ENCODE measurements around the gene RELT.

The RELT gene

GRCh38 chr11:73412308-73412707 lies 36.1 kb downstream of the RELT start:
- H3K27ac ChIP-seq = no peak overlapping the region
- DNase-seq (ENCODE audit: low read depth, low spot score) = no peak

GRCh38 chr11:73413256-73413655 lies 37.1 kb downstream of the RELT start:
- Histone ChIP-seq H3K36me3 (ENCODE audit: insufficient read depth, low read length) (peaks cover 20% of the 10 kb centered on the region; the same call in 1 of the 2 replicates), H3K9ac (ENCODE audit: insufficient read length) (no peak overlapping the region), H3K27ac (no peak overlapping the region), H3K4me3 (no peak overlapping the region), H3K9me3 (ENCODE audit: low read depth, low read length) (no peaks in the 10 kb centered on the region)
- no peak for DNase-seq (ENCODE audit: low read depth, low spot score)
- no peak for TF ChIP-seq POLR2AphosphoS5 (IDR thresholded peaks at IDR 0.05; ENCODE audit: borderline replicate concordance, low read depth, low read length)
- no peak for TF ChIP-seq EZH2 (IDR thresholded peaks at IDR 0.05)
- TF ChIP-seq FOXP2 (optimal IDR thresholded peaks at IDR 0.05; ENCODE audit: control extremely low read depth, extremely low read length, insufficient read depth) = no peak

More at GRCh38 chr11:73412308-73412707, 36.1 kb downstream of the RELT start:
- Histone ChIP-seq H3K4me3 (no peak overlapping the region), H3K9ac (ENCODE audit: insufficient read length) (no peak overlapping the region), H3K9me3 (ENCODE audit: low read depth, low read length) (no peaks in the 10 kb centered on the region), H3K36me3 (ENCODE audit: insufficient read depth, low read length) (peaks cover 14% of the 10 kb centered on the region; the same call in 1 of the 2 replicates)
- no peak for TF ChIP-seq POLR2AphosphoS5 (IDR thresholded peaks at IDR 0.05; ENCODE audit: borderline replicate concordance, low read depth, low read length)

DNA sequence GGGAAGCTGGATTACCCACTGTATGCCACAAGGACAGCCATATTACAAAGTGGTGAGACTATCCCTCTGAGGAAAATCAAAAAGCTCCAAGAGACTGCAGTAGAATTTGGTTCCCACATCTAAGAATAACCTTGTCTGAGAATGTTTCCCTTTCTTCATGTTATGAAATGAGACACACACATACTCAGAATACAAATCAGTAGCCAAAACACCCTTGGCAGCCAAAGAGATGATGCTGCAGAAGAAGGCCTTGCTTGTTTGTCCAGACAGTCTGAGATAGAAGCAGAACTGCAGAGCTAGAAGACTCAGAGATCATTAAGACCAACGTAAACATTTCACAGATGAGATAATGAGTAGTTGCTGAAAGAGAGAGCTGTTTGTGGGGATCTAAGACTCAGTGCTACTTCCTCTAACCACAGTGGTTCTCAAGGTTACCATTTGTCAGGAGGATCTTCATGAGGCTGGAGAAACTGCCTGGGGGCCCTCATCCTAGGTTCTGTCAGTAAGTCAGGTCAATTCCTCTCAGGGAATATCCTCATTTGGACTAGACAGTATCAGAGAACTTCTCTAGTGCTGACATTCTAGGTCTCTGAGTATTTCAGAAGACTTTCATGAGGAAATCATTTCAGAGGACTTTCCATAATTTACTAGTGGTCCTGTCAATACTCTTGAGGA lies 38.9 kb downstream of the RELT start:
- Histone ChIP-seq H3K27ac (peak overlapping the region; percentile 55; the same call in 1 of the 2 replicates), H3K9me3 (ENCODE audit: low read depth, low read length) (no peaks in the 10 kb centered on the region), H3K9ac (ENCODE audit: insufficient read length) (no peak overlapping the region), H3K36me3 (ENCODE audit: insufficient read depth, low read length) (peaks cover 16% of the 10 kb centered on the region; the same call in 1 of the 2 replicates), H3K4me3 (no peak overlapping the region)
- TF ChIP-seq POLR2AphosphoS5 (IDR thresholded peaks at IDR 0.05; ENCODE audit: borderline replicate concordance, low read depth, low read length) = no peak
- no peak for TF ChIP-seq EZH2 (IDR thresholded peaks at IDR 0.05)
- no peak for TF ChIP-seq FOXP2 (optimal IDR thresholded peaks at IDR 0.05; ENCODE audit: control extremely low read depth, extremely low read length, insufficient read depth)
- DNase-seq (ENCODE audit: low read depth, low spot score) = no peak

- H3K36me3 ChIP-seq (ENCODE audit: insufficient read depth, low read length) = peaks cover 11% of the 10 kb centered on the region; the same call in 1 of the 2 replicates
- no peak overlapping the region for H3K4me3 ChIP-seq
- TF ChIP-seq EZH2 (IDR thresholded peaks at IDR 0.05) (no peak), POLR2AphosphoS5 (IDR thresholded peaks at IDR 0.05; ENCODE audit: borderline replicate concordance, low read depth, low read length) (no peak), FOXP2 (optimal IDR thresholded peaks at IDR 0.05; ENCODE audit: control extremely low read depth, extremely low read length, insufficient read depth) (no peak)
- no peak for DNase-seq (ENCODE audit: low read depth, low spot score)
- H3K9ac ChIP-seq (ENCODE audit: insufficient read length) = no peak overlapping the region
- H3K27ac ChIP-seq = peak overlapping the region; percentile 55
- H3K9me3 ChIP-seq (ENCODE audit: low read depth, low read length) = no peaks in the 10 kb centered on the region
Measured at GRCh38 chr11:73415854-73416615, 39.8 kb downstream of the RELT start.

DNA sequence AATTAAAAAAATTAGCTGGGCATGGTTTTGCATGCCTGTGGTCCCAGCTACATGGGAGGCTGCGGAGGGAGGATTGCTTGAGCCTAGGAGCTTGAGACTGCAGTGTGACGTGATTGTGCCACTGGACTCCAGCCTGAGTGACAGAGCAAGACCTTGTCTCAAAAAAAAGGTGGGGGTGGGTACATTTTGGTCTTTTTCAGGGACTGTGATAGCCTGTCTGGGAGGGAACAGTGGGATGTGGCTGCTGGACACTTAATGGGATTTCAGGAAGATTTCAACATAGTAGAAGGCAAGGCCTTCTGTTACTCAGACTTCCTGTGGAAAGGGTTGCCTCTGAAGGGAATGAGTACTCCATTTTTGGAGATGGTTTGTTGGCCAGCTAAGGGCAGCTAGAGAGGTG lies 40.6 kb downstream of the RELT start:
- Histone ChIP-seq H3K36me3 (ENCODE audit: insufficient read depth, low read length) (peaks cover 10% of the 10 kb centered on the region; the same call in 1 of the 2 replicates), H3K27ac (no peak overlapping the region), H3K9ac (ENCODE audit: insufficient read length) (no peak overlapping the region), H3K4me3 (no peak overlapping the region), H3K9me3 (ENCODE audit: low read depth, low read length) (no peaks in the 10 kb centered on the region)
- no peak for DNase-seq (ENCODE audit: low read depth, low spot score)
- TF ChIP-seq FOXP2 (optimal IDR thresholded peaks at IDR 0.05; ENCODE audit: control extremely low read depth, extremely low read length, insufficient read depth) (no peak), EZH2 (IDR thresholded peaks at IDR 0.05) (no peak), POLR2AphosphoS5 (IDR thresholded peaks at IDR 0.05; ENCODE audit: borderline replicate concordance, low read depth, low read length) (no peak)

GRCh38 chr11:73420136-73420535 lies 43.9 kb downstream of the RELT start:
- Histone ChIP-seq H3K4me3 (no peak overlapping the region), H3K36me3 (ENCODE audit: insufficient read depth, low read length) (peaks cover 10% of the 10 kb centered on the region; the same call in 1 of the 2 replicates), H3K9ac (ENCODE audit: insufficient read length) (no peak overlapping the region), H3K27ac (no peak overlapping the region), H3K9me3 (ENCODE audit: low read depth, low read length) (no peaks in the 10 kb centered on the region)
- TF ChIP-seq FOXP2 (optimal IDR thresholded peaks at IDR 0.05; ENCODE audit: control extremely low read depth, extremely low read length, insufficient read depth) (no peak), POLR2AphosphoS5 (IDR thresholded peaks at IDR 0.05; ENCODE audit: borderline replicate concordance, low read depth, low read length) (no peak), EZH2 (IDR thresholded peaks at IDR 0.05) (no peak)
- no peak for DNase-seq (ENCODE audit: low read depth, low spot score)

- no peak overlapping the region for H3K4me3 ChIP-seq
- DNase-seq (ENCODE audit: low read depth, low spot score) = no peak
- H3K36me3 ChIP-seq (ENCODE audit: insufficient read depth, low read length) = peaks cover 8% of the 10 kb centered on the region; the same call in 1 of the 2 replicates
Measured at GRCh38 chr11:73422886-73423285, 46.7 kb downstream of the RELT start.

GRCh38 chr11:73423506-73423905 lies 47.3 kb downstream of the RELT start:
- DNase-seq (ENCODE audit: low read depth, low spot score) = no peak

More at GRCh38 chr11:73422886-73423285, 46.7 kb downstream of the RELT start:
- H3K27ac ChIP-seq = no peak overlapping the region
- H3K9ac ChIP-seq (ENCODE audit: insufficient read length) = no peak overlapping the region
- H3K9me3 ChIP-seq (ENCODE audit: low read depth, low read length) = no peaks in the 10 kb centered on the region
- TF ChIP-seq POLR2AphosphoS5 (IDR thresholded peaks at IDR 0.05; ENCODE audit: borderline replicate concordance, low read depth, low read length) = no peak
- no peak for TF ChIP-seq FOXP2 (optimal IDR thresholded peaks at IDR 0.05; ENCODE audit: control extremely low read depth, extremely low read length, insufficient read depth)
- no peak for TF ChIP-seq EZH2 (IDR thresholded peaks at IDR 0.05)

More at GRCh38 chr11:73423506-73423905, 47.3 kb downstream of the RELT start:
- TF ChIP-seq FOXP2 (optimal IDR thresholded peaks at IDR 0.05; ENCODE audit: control extremely low read depth, extremely low read length, insufficient read depth) = no peak
- no peak for TF ChIP-seq EZH2 (IDR thresholded peaks at IDR 0.05)
- TF ChIP-seq POLR2AphosphoS5 (IDR thresholded peaks at IDR 0.05; ENCODE audit: borderline replicate concordance, low read depth, low read length) = no peak
- no peak overlapping the region for H3K4me3 ChIP-seq
- no peak overlapping the region for H3K27ac ChIP-seq
- H3K36me3 ChIP-seq (ENCODE audit: insufficient read depth, low read length) = peaks cover 3% of the 10 kb centered on the region; the same call in 1 of the 2 replicates
- no peak overlapping the region for H3K9ac ChIP-seq (ENCODE audit: insufficient read length)
- no peaks in the 10 kb centered on the region for H3K9me3 ChIP-seq (ENCODE audit: low read depth, low read length)

All from SK-N-MC (cell line).